Cardiac muscle cell (in vitro differentiated cells and primary cell): Measurements from ENCODE around the gene CTSD. TPM values are rescaled to one million over a fixed set of nuclear protein-coding genes. Genes with fewer than 3 reads are reported as not detected.

Experiments used
- DNase-seq, 2 donors: peaks; one replicate each; pipeline versions ENCODE4 v3.0.0 to v3.0.0-alpha.2; 2010 to 2017; ENCODE audit warnings: low read depth in 1 of 2, low spot score in 1 of 2
- H3K27ac ChIP-seq: fragments of 200-600 bp; sonication (generic); 2 replicates; pipeline ENCODE4 v1.5.1; 2016
- H3K27me3 ChIP-seq: fragments of 200-600 bp; sonication (generic); 2 replicates; pipeline ENCODE4 v1.6.0; 2016; ENCODE audit warnings: control low read depth
- H3K36me3 ChIP-seq: fragments of 200-600 bp; sonication (generic); 2 replicates; pipeline ENCODE4 v1.5.1; 2016; ENCODE audit warnings: control low read depth
- H3K4me1 ChIP-seq: fragments of 200-600 bp; sonication (generic); 2 replicates; pipeline ENCODE4 v1.8.1; 2017; ENCODE audit warnings: low read depth, mild to moderate bottlenecking, mixed run types
- H3K4me3 ChIP-seq: fragments of 200-600 bp; sonication (generic); 2 replicates; pipeline ENCODE4 v1.5.1; 2016; ENCODE audit warnings: mild to moderate bottlenecking
- H3K9me3 ChIP-seq: fragments of 200-600 bp; sonication (generic); 2 replicates; pipeline ENCODE4 v1.5.1; 2017; ENCODE audit warnings: low read depth, mild to moderate bottlenecking, control low read depth
- CTCF ChIP-seq: IDR thresholded peaks from 2 replicates; pipeline ENCODE4 v1.5.1; 2012; ENCODE audit warnings: low read depth, mild to moderate bottlenecking, low read length
- polyA plus RNA-seq: library from polyadenylated mRNA; unstranded; fragments of >200 nt; fragmentation: Nextera tagmentation; extraction: Ambion mirVana; gene quantifications from 2 replicates; pipeline ENCODE4 v1.2.1, GENCODE V29; 2016
- total RNA-seq: library from RNA; depleted of rRNA; stranded (reverse); fragments of >200 nt; gene quantifications from 2 replicates; pipeline ENCODE4 v1.2.3, GENCODE V29; 2016

CTSD gene
- total and polyA plus RNA-seq, 2 experiments from 2014 or later: 221 to 258 TPM

- Histone ChIP-seq H3K27ac (no peak overlapping the region), H3K36me3 (no peaks in the 10 kb centered on the region), H3K9me3 (no peaks in the 10 kb centered on the region), H3K4me3 (no peak overlapping the region), H3K4me1 (no peaks in the 10 kb centered on the region), H3K27me3 (peaks cover 23% of the 10 kb centered on the region)
- no peak for DNase-seq
- no peak for TF ChIP-seq CTCF
These were observed 25.3 kb downstream of the CTSD start for GRCh38 chr11:1738380-1738779.

- no peak for DNase-seq
These were observed 26.5 kb downstream of the CTSD start for GRCh38 chr11:1737080-1737757.

GRCh38 chr11:1736447-1736992, 27.2 kb downstream of the CTSD start:
- Histone ChIP-seq H3K27ac (no peak overlapping the region), H3K27me3 (peaks cover 27% of the 10 kb centered on the region), H3K4me1 (no peaks in the 10 kb centered on the region), H3K36me3 (no peaks in the 10 kb centered on the region), H3K4me3 (no peak overlapping the region), H3K9me3 (no peaks in the 10 kb centered on the region)
- DNase-seq: no peak
- TF ChIP-seq CTCF: no peak

More at GRCh38 chr11:1737080-1737757, 26.5 kb downstream of the CTSD start:
- no peaks in the 10 kb centered on the region for H3K4me1 ChIP-seq
- TF ChIP-seq CTCF: no peak
- H3K4me3 ChIP-seq: no peak overlapping the region
- no peaks in the 10 kb centered on the region for H3K36me3 ChIP-seq
- H3K27me3 ChIP-seq: peaks cover 31% of the 10 kb centered on the region
- no peak overlapping the region for H3K27ac ChIP-seq
- H3K9me3 ChIP-seq: no peaks in the 10 kb centered on the region

- DNase-seq: no peak
These were observed 28.5 kb downstream of the CTSD start for GRCh38 chr11:1735271-1735670.

GRCh38 chr11:1734641-1735081, 29.1 kb downstream of the CTSD start:
- H3K27me3 ChIP-seq: peaks cover 25% of the 10 kb centered on the region
- H3K27ac ChIP-seq: no peak overlapping the region
- no peaks in the 10 kb centered on the region for H3K9me3 ChIP-seq
- H3K4me3 ChIP-seq: no peak overlapping the region
- no peak for TF ChIP-seq CTCF
- H3K4me1 ChIP-seq: no peaks in the 10 kb centered on the region
- H3K36me3 ChIP-seq: no peaks in the 10 kb centered on the region
- DNase-seq: no peak

More at GRCh38 chr11:1735271-1735670, 28.5 kb downstream of the CTSD start:
- Histone ChIP-seq H3K36me3 (no peaks in the 10 kb centered on the region), H3K4me1 (no peaks in the 10 kb centered on the region), H3K27ac (no peak overlapping the region), H3K27me3 (peaks cover 19% of the 10 kb centered on the region), H3K9me3 (no peaks in the 10 kb centered on the region), H3K4me3 (no peak overlapping the region)
- TF ChIP-seq CTCF: no peak
